H1 (cell line): ENCODE results near the gene GSTM3. TPM values are rescaled to one million over a fixed set of nuclear protein-coding genes. Genes with fewer than 3 reads are reported as not detected.

ENCODE experiments used
- CTCF ChIA-PET: fragments of 300-600 bp; sonication (Branson Sonifier 250); formaldehyde crosslinking; loops from one replicate; lab custom pipeline; 2021; ENCODE audit not compliant: partially characterized antibody; lab: Charles Lee
- POLR2A ChIA-PET: fragments of 300-600 bp; sonication (Branson Sonifier 250); formaldehyde crosslinking; loops from one replicate; lab custom pipeline; 2021; ENCODE audit warnings: inconsistent platforms; ENCODE audit not compliant: partially characterized antibody; lab: Charles Lee
- DNase-seq, 2 experiments: peaks; one replicate each; pipeline versions ENCODE4 v3.0.0 to v3.0.0-alpha.2; 2010 to 2022; ENCODE audit warnings: low spot score in 2 of 2, low read depth in 1 of 2, mixed read lengths in 1 of 2
- FAIRE-seq: peaks from 2 replicates; lab custom pipeline; 2011; peaks lifted over from hg19 to GRCh38; lab: Jason Lieb, UNC
- H2AFZ ChIP-seq: 2 replicates; pipeline ENCODE4 v1.8.1; 2012; ENCODE audit warnings: low read length, inconsistent platforms
- H2AK5ac ChIP-seq: 2 replicates; pipeline ENCODE4 v1.6.1; 2013; ENCODE audit warnings: low read depth, low read length
- H2BK120ac ChIP-seq: replicated peaks from 2 replicates; pipeline ENCODE3; 2013; ENCODE audit warnings: low read depth, low read length, inconsistent platforms
- H2BK12ac ChIP-seq: 2 replicates; pipeline ENCODE4 v1.6.1; 2013; ENCODE audit warnings: low read depth, low read length
- H2BK15ac ChIP-seq: 2 replicates; pipeline ENCODE4 v1.6.1; 2013; ENCODE audit warnings: low read length
- H2BK20ac ChIP-seq: 2 replicates; pipeline ENCODE4 v1.6.1; 2013; ENCODE audit warnings: low read length
- H2BK5ac ChIP-seq: 2 replicates; pipeline ENCODE4 v1.6.1; 2013; ENCODE audit warnings: low read depth, low read length
- H3K14ac ChIP-seq: 2 replicates; pipeline ENCODE4 v1.6.1; 2013; ENCODE audit warnings: inconsistent platforms; ENCODE audit not compliant: insufficient read length
- H3K18ac ChIP-seq: 2 replicates; pipeline ENCODE4 v1.6.1; 2013; ENCODE audit warnings: low read length; ENCODE audit errors: extremely low read depth
- H3K23ac ChIP-seq: 2 replicates; pipeline ENCODE4 v1.6.1; 2013; ENCODE audit warnings: inconsistent platforms; ENCODE audit not compliant: insufficient read length
- H3K23me2 ChIP-seq: 2 replicates; pipeline ENCODE4 v1.6.1; 2013; ENCODE audit warnings: low read depth, low read length
- H3K27ac ChIP-seq: 2 replicates; pipeline ENCODE4 v1.6.1; 2011; ENCODE audit warnings: low read depth, low read length, inconsistent platforms
- H3K27me3 ChIP-seq, 4 experiments: replicated peaks in 1 of 4; 1 replicate in 1 of 4; 2 replicates in 3 of 4; pipeline versions ENCODE4 v1.6.1 to v1.8.1; 2011 to 2013; ENCODE audit warnings: low read length in 3 of 4, mild to moderate bottlenecking in 3 of 4, inconsistent platforms in 2 of 4, mixed read lengths in 2 of 4, moderate library complexity in 1 of 4; ENCODE audit not compliant: control insufficient read depth in 3 of 4, insufficient read depth in 3 of 4; ENCODE audit errors: extremely low read depth in 1 of 4
- H3K36me3 ChIP-seq, 4 experiments: 2 replicates each; pipeline versions ENCODE4 v1.6.1 to v1.8.1; 2011 to 2013; ENCODE audit warnings: mild to moderate bottlenecking in 4 of 4, low read length in 3 of 4, moderate library complexity in 2 of 4, control low read depth in 1 of 4, inconsistent platforms in 1 of 4; ENCODE audit not compliant: insufficient read depth in 4 of 4, control insufficient read depth in 2 of 4
- H3K4ac ChIP-seq: replicated peaks from 2 replicates; pipeline ENCODE3; 2013; ENCODE audit warnings: low read length, low read depth, mixed read lengths, inconsistent platforms; ENCODE audit not compliant: insufficient read length
- H3K4me1 ChIP-seq, 4 experiments: replicated peaks in 1 of 4; 1 replicate in 1 of 4; 2 replicates in 3 of 4; pipeline versions ENCODE4 v1.6.1 to v1.8.1; 2011 to 2013; ENCODE audit warnings: low read length in 3 of 4, inconsistent platforms in 2 of 4, mixed read lengths in 1 of 4; ENCODE audit not compliant: insufficient read depth in 4 of 4, control insufficient read depth in 3 of 4
- H3K4me2 ChIP-seq, 2 experiments: 2 replicates each; pipeline versions ENCODE4 v1.6.1 to v1.8.1; 2011 to 2013; ENCODE audit warnings: low read depth in 2 of 2, low read length in 2 of 2, control low read depth in 1 of 2, inconsistent platforms in 1 of 2, mild to moderate bottlenecking in 1 of 2; ENCODE audit not compliant: insufficient read depth in 1 of 2
- H3K4me3 ChIP-seq, 4 experiments: fragments of 200-600, 300-600 bp in 1 of 4; sonication (generic), shearing (Covaris generic), sonication (Bioruptor Twin) in 1 of 4; 2 replicates each; pipeline versions ENCODE4 v1.5.1 to v1.8.1; 2011 to 2016; ENCODE audit warnings: low read length in 4 of 4, low read depth in 3 of 4, control low read depth in 2 of 4, inconsistent platforms in 2 of 4, mild to moderate bottlenecking in 2 of 4, mixed read lengths in 1 of 4, moderate library complexity in 1 of 4; ENCODE audit not compliant: insufficient read depth in 2 of 4; ENCODE audit errors: extremely low read depth in 1 of 4
- H3K56ac ChIP-seq: replicated peaks from 2 replicates; pipeline ENCODE3; 2013; ENCODE audit warnings: low read depth, mild to moderate bottlenecking, mixed read lengths, low read length, inconsistent platforms; ENCODE audit not compliant: insufficient read length
- H3K79me1 ChIP-seq: 2 replicates; pipeline ENCODE4 v1.6.1; 2013; ENCODE audit warnings: low read depth, low read length, control low read depth
- H3K79me2 ChIP-seq, 2 experiments: 2 replicates each; pipeline versions ENCODE4 v1.6.1 to v1.8.1; 2012 to 2013; ENCODE audit warnings: low read length in 2 of 2, mild to moderate bottlenecking in 2 of 2, inconsistent platforms in 1 of 2; ENCODE audit not compliant: insufficient read depth in 2 of 2, control insufficient read depth in 1 of 2
- H3K9ac ChIP-seq, 4 experiments: replicated peaks in 1 of 4; 1 replicate in 1 of 4; 2 replicates in 3 of 4; pipeline versions ENCODE4 v1.6.1 to v1.8.1; 2011 to 2013; ENCODE audit warnings: low read depth in 3 of 4, low read length in 3 of 4, control low read depth in 2 of 4, mild to moderate bottlenecking in 2 of 4, moderate library complexity in 2 of 4, inconsistent platforms in 1 of 4; ENCODE audit errors: extremely low read depth in 1 of 4
- H3K9me3 ChIP-seq, 2 experiments: 2 replicates each; pipeline versions ENCODE4 v1.6.1 to v1.8.1; 2012 to 2013; ENCODE audit warnings: mild to moderate bottlenecking in 2 of 2, moderate library complexity in 2 of 2, control low read depth in 1 of 2, inconsistent platforms in 1 of 2, low read depth in 1 of 2, low read length in 1 of 2, mixed read lengths in 1 of 2; ENCODE audit not compliant: insufficient read depth in 2 of 2
- H4K20me1 ChIP-seq, 2 experiments: replicated peaks in 1 of 2; 2 replicates each; pipeline versions ENCODE3 to v1.8.1; 2011 to 2013; ENCODE audit warnings: inconsistent platforms in 2 of 2, low read length in 2 of 2, mild to moderate bottlenecking in 1 of 2; ENCODE audit not compliant: insufficient read depth in 2 of 2, control insufficient read depth in 1 of 2
- H4K5ac ChIP-seq: 2 replicates; pipeline ENCODE4 v1.6.1; 2013; ENCODE audit warnings: low read length, low read depth, mixed read lengths, inconsistent platforms; ENCODE audit not compliant: insufficient read length
- H4K8ac ChIP-seq: 2 replicates; pipeline ENCODE4 v1.8.0; 2013; ENCODE audit warnings: mild to moderate bottlenecking, moderate library complexity, low read length, inconsistent platforms; ENCODE audit not compliant: insufficient read depth; ENCODE audit errors: extremely low read depth
- H4K91ac ChIP-seq: replicated peaks from 2 replicates; pipeline ENCODE3; 2013; ENCODE audit warnings: low read length, mixed read lengths, inconsistent platforms; ENCODE audit not compliant: insufficient read length
- RAD21 ChIP-seq, 2 experiments: IDR thresholded peaks in 1 of 2; conservative IDR thresholded peaks in 1 of 2; 2 replicates each; pipeline ENCODE4 v1.6.1; 2011; ENCODE audit warnings: low read depth in 2 of 2, low read length in 2 of 2, improper control_type of control experiment in 1 of 2, inconsistent platforms in 1 of 2, mild to moderate bottlenecking in 1 of 2, moderate library complexity in 1 of 2
- WGBS, 2 experiments: shearing (Covaris generic) in 1 of 2; methylation state at CpG; one replicate each; pipeline versions ENCODE4 v1.1.6 to v1.1.7; 2013 to 2015; ENCODE audit warnings: low lambda C conversion rate in 2 of 2, mixed read lengths in 2 of 2, inconsistent platforms in 1 of 2, low coverage in 1 of 2, missing lambda C conversion rate in 1 of 2; ENCODE audit not compliant: insufficient replicate concordance in 2 of 2, insufficient coverage in 1 of 2, insufficient read length in 1 of 2; ENCODE audit errors: extremely low coverage in 1 of 2, missing lambda C conversion rate in 1 of 2; 5-methylcytosine and 5-hydroxymethylcytosine counted together
- polyA plus RNA-seq, 7 experiments: library from polyadenylated mRNA; depleted of rRNA in 3 of 7; stranded (reverse) in 5 of 7; unstranded in 2 of 7; fragments of >200 nt in 5 of 7; fragments of 200-250 nt in 2 of 7; gene quantifications; 1 replicate in 5 of 7; 2 replicates in 1 of 7; 4 replicates in 1 of 7; pipeline versions ENCODE4 v1.2.1 to v1.2.3, GENCODE V29; 2011 to 2013; ENCODE audit warnings: missing spikeins in 2 of 7, mixed read lengths in 2 of 7
- total RNA-seq: library from RNA; stranded (reverse); fragmentation: NEBNext Ultra II Directional; extraction: Animal tissue kit (Norgen Biotek cat#: 25700); gene quantifications from 2 replicates; pipeline ENCODE4 v1.2.1, GENCODE V29; 2021

GSTM3 gene
- total and polyA plus RNA-seq, 2 of the 8 experiments (the other 6 are each of a cell fraction or from before 2014, with no cell fraction given) = 2.2 to 5.1 TPM

DNA sequence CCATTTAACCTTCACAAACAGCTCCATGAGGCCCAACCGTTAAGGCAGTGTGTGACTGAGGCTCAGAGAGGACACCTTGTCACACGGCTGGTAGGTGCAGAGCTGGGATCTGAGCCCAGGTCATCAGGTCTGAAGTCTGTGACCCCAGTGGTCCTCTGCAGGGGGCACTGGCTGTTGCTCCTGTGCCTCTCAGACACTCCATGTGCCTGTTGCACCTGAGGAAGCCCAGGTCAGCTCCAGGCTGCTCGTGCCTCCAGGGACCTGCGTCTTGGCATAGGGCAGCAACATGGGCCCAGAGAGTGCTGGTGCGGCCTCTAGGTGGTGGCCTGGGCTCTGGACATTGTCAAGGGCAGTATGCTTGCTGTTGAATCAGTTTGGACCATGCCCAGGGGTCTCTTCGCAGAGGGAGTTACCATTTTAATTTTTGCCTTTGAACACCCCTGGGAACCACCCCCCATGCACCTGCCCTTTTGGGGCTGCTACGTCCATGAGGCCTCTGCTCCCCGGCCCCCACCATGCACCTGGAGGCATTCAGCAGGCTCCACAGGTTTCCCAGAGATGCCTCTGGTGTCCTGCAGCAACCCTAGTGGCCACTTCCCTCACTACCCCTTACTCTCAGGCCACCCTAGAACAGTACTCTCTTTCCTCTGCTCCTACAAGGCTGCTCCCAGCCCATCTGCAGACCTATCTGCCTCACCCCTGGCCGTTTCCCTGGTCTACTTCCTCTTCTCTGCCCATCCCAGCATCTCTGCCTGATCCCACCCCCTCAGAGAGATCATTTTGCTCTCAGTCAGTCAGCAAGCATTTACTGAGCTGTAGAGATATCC, 48.1 kb upstream of the GSTM3 start:
- no peaks in the 10 kb centered on the region for H3K79me1 ChIP-seq
- CTCF ChIA-PET = interaction anchor here (0.6 to 27.2 kb wide), 27 partner anchors 8 to 238 kb away, joined by 3 to 700 read pairs (median 4); partner anchors contain the start of gene AHCYL1
- no peaks in the 10 kb centered on the region for H3K9me3 ChIP-seq
- no peak overlapping the region for H3K23ac ChIP-seq
- no peak overlapping the region for H3K56ac ChIP-seq
- H3K27ac ChIP-seq = no peak overlapping the region
- H3K27me3 ChIP-seq = peaks cover 0 to 3% (median 2%) of the 10 kb centered on the region in 4 experiments; a peak in 2 of 7 replicates
- H2AFZ ChIP-seq = no peak overlapping the region
- no peak overlapping the region for H4K91ac ChIP-seq
- no peak overlapping the region for H3K18ac ChIP-seq
- H3K4ac ChIP-seq = no peak overlapping the region
- H3K79me2 ChIP-seq = no peaks in the 10 kb centered on the region
- no peak overlapping the region for H3K4me2 ChIP-seq
- H2BK5ac ChIP-seq = no peak overlapping the region; the same call in 1 of the 2 replicates
- H2AK5ac ChIP-seq = no peak overlapping the region
- DNase-seq = peak in 1 of 2 experiments; percentile 56
- H2BK20ac ChIP-seq = no peak overlapping the region
- peak overlapping the region; percentile 64; the same call in 1 of the 2 replicates for H2BK12ac ChIP-seq
- H4K20me1 ChIP-seq = no peaks in the 10 kb centered on the region
- no peak overlapping the region; the same call in 1 of the 2 replicates for H2BK15ac ChIP-seq
- no peak overlapping the region for H3K4me3 ChIP-seq
- 81% methylated on average over 9 of the region's 9 CpGs; no CpG with 5 or more reads in 1 of the 2 experiments for WGBS, 2 experiments
- no peak overlapping the region for H3K14ac ChIP-seq
- no peak overlapping the region for H4K5ac ChIP-seq
- H3K4me1 ChIP-seq = peaks cover 0 to 18% (median 7%) of the 10 kb centered on the region in 4 experiments; a peak in 6 of 7 replicates
- POLR2A ChIA-PET = no interaction called here
- H2BK120ac ChIP-seq = no peak overlapping the region
- H3K23me2 ChIP-seq = no peaks in the 10 kb centered on the region; the same call in 1 of the 2 replicates
- no peak for FAIRE-seq
- H3K9ac ChIP-seq = no peak overlapping the region
- H3K36me3 ChIP-seq = no peaks in the 10 kb centered on the region
- no peak overlapping the region for H4K8ac ChIP-seq
- peak; percentile 23 to 46; a peak in 3 of 4 replicates for TF ChIP-seq RAD21 (IDR thresholded peaks at IDR 0.05 in 1 of 2, conservative IDR thresholded peaks at IDR 0.05 in 1 of 2; ENCODE audit: low read depth in 2 of 2, low read length in 2 of 2)
